Mucosa of descending colon (tissue), 3 donors: Measurements from ENCODE around the gene ARHGAP6. TPM values are rescaled to one million over a fixed set of nuclear protein-coding genes. Genes with fewer than 3 reads are reported as not detected.
"Not testable (repeated sequence)": the region's sequence is repeated elsewhere in the genome, so short reads cannot be mapped to it uniquely, and the experiment has no call there.

ENCODE experiments used
- ATAC-seq: fragments of 200-7000 bp; cut with Tn5 transposase; one replicate; pipeline ENCODE4 v1.9.1; 2020; ENCODE audit warnings: mild to moderate bottlenecking, moderate library complexity
- DNase-seq, 3 donors: peaks; one replicate each; pipeline ENCODE4 v3.0.0-alpha.2; 2020
- H3K36me3 ChIP-seq: fragments of 200-600 bp; one replicate; pipeline ENCODE4 v1.8.0; 2021; ENCODE audit warnings: low read depth, mild to moderate bottlenecking
- H3K4me1 ChIP-seq: fragments of 200-600 bp; one replicate; pipeline ENCODE4 v1.8.0; 2021; ENCODE audit warnings: low read depth, mild to moderate bottlenecking
- H3K4me3 ChIP-seq: fragments of 200-600 bp; one replicate; pipeline ENCODE4 v1.8.0; 2021; ENCODE audit warnings: mild to moderate bottlenecking
- H3K9me3 ChIP-seq: fragments of 200-600 bp; one replicate; pipeline ENCODE4 v1.8.0; 2021; ENCODE audit warnings: mild to moderate bottlenecking
- CTCF ChIP-seq: fragments of 200-600 bp; IDR thresholded peaks from one replicate; pipeline ENCODE4 v1.8.0; 2022; ENCODE audit warnings: antibody characterized with exemption, mild to moderate bottlenecking
- intact Hi-C, 2 donors: fragments of 100-400 bp; cut with DNase I in 1 of 2; cut with micrococcal nuclease in 1 of 2; formaldehyde crosslinking; loops; one replicate each; pipeline versions ENCODE4 v1.11.0 to v1.11.1; 2022; cut with DNase I, micrococcal nuclease
- total RNA-seq, 3 donors: library from RNA; stranded (reverse); fragmentation: NEBNext Ultra II Directional in 2 of 3; extraction: Animal tissue kit (Norgen Biotek cat#: 25700) in 2 of 3; gene quantifications; one replicate each; pipeline versions ENCODE4 v1.2.1 to v1.2.4, GENCODE V29; 2021 to 2023
- donor health status: DM: no; HTN: no; CAD: no; lungs with moderate emphysema.
- donor health status: DM: no; HTN: no; CAD: no.
- donor health status: DM: no; HTN: yes; CAD: no.

ARHGAP6 gene
- total RNA-seq, 3 donors from 2014 or later, result 2.2 to 41.5 (median 4.4) TPM

- Histone ChIP-seq H3K9me3 (no peaks in the 10 kb centered on the region), H3K4me1 (no peaks in the 10 kb centered on the region), H3K36me3 (no peaks in the 10 kb centered on the region), H3K4me3 (no peak overlapping the region)
- no peak for TF ChIP-seq CTCF
- no peak for DNase-seq
- intact Hi-C loops, result no loop called here
- no peak for ATAC-seq
Measured at GRCh38 chrX:11579636-11580600, 85.8 kb downstream of the ARHGAP6 start.

GRCh38 chrX:11578301-11578700 lies 87.4 kb downstream of the ARHGAP6 start:
- ATAC-seq, H3K9me3 ChIP-seq, intact Hi-C loops, DNase-seq, H3K4me1 ChIP-seq, H3K36me3 ChIP-seq, H3K4me3 ChIP-seq: not testable (repeated sequence)

- TF ChIP-seq CTCF, result no peak
- no peak for DNase-seq
- no peak overlapping the region for H3K4me3 ChIP-seq
- H3K4me1 ChIP-seq, result no peaks in the 10 kb centered on the region
- no peaks in the 10 kb centered on the region for H3K9me3 ChIP-seq
- intact Hi-C loops, result no loop called here
- H3K36me3 ChIP-seq, result no peaks in the 10 kb centered on the region
- no peak for ATAC-seq
Measured at GRCh38 chrX:11577603-11578002, 88.1 kb downstream of the ARHGAP6 start.

- no peaks in the 10 kb centered on the region for H3K36me3 ChIP-seq
- no peak for TF ChIP-seq CTCF
- no peak for DNase-seq
- H3K4me3 ChIP-seq, result no peak overlapping the region
- no peak for ATAC-seq
- H3K4me1 ChIP-seq, result no peaks in the 10 kb centered on the region
- intact Hi-C loops, result no loop called here
- no peaks in the 10 kb centered on the region for H3K9me3 ChIP-seq
Measured at GRCh38 chrX:11575332-11575731, 90.4 kb downstream of the ARHGAP6 start.

GRCh38 chrX:11567528-11568220 lies 98.0 kb downstream of the ARHGAP6 start:
- Histone ChIP-seq H3K36me3 (no peaks in the 10 kb centered on the region), H3K4me1 (no peaks in the 10 kb centered on the region), H3K9me3 (no peaks in the 10 kb centered on the region), H3K4me3 (no peak overlapping the region)
- intact Hi-C loops, result no loop called here
- ATAC-seq (no peak), DNase-seq (no peak)
- no peak for TF ChIP-seq CTCF

- no peak for DNase-seq
- H3K36me3 ChIP-seq, result no peaks in the 10 kb centered on the region
- no peak for TF ChIP-seq CTCF
Measured at GRCh38 chrX:11566789-11567188, 98.9 kb downstream of the ARHGAP6 start.

More at GRCh38 chrX:11566789-11567188, 98.9 kb downstream of the ARHGAP6 start:
- ATAC-seq, result no peak
- Histone ChIP-seq H3K4me3 (no peak overlapping the region), H3K9me3 (no peaks in the 10 kb centered on the region), H3K4me1 (no peaks in the 10 kb centered on the region)
- intact Hi-C loops, result no loop called here
